ENCODE measurements around the gene AP5Z1. TPM values are rescaled to one million over a fixed set of nuclear protein-coding genes. Genes with fewer than 3 reads are reported as not detected.

AP5Z1 gene
- total and polyA plus RNA-seq, 3 experiments from 2014 or later = 38.9 to 49.8 (median 47.8) TPM

GRCh38 chr7:4771737-4772136, 3.7 kb upstream of the AP5Z1 start:
- POLR2A ChIA-PET = no interaction called here
- Histone ChIP-seq H3K4me3 (ENCODE audit: low read length) (no peak overlapping the region), H3K4me1 (ENCODE audit: insufficient read depth, low read length) (peaks cover 17% of the 10 kb centered on the region), H3K9me3 (ENCODE audit: low read length) (no peaks in the 10 kb centered on the region), H3K27me3 (ENCODE audit: insufficient read depth, low read length, poor library complexity, severe bottlenecking) (no peaks in the 10 kb centered on the region), H3K36me3 (ENCODE audit: insufficient read depth, low read length) (no peaks in the 10 kb centered on the region), H3K27ac (ENCODE audit: low read depth, low read length) (no peak overlapping the region)
- H3K4me1 Mint-ChIP-seq = peaks cover 22 to 38% (median 29%) of the 10 kb centered on the region in 3 donors
- peak overlapping the region in 3 of 8 donors; percentile 36 to 65 (median 46) for H3K27ac Mint-ChIP-seq
- CTCF ChIA-PET = no interaction called here
- H3K36me3 Mint-ChIP-seq = peaks cover 0 to 24% (median 4%) of the 10 kb centered on the region in 3 donors
- peaks cover 0 to 2% of the 10 kb centered on the region in 2 donors for H3K27me3 Mint-ChIP-seq
- H3K4me3 Mint-ChIP-seq = no peak overlapping the region
- DNase-seq = no peak
- no peaks in the 10 kb centered on the region for H3K9me3 Mint-ChIP-seq

GRCh38 chr7:4772306-4772705, 3.1 kb upstream of the AP5Z1 start:
- Histone ChIP-seq H3K36me3 (ENCODE audit: insufficient read depth, low read length) (no peaks in the 10 kb centered on the region), H3K4me1 (ENCODE audit: insufficient read depth, low read length) (peaks cover 21% of the 10 kb centered on the region), H3K27ac (ENCODE audit: low read depth, low read length) (no peak overlapping the region), H3K27me3 (ENCODE audit: insufficient read depth, low read length, poor library complexity, severe bottlenecking) (no peaks in the 10 kb centered on the region), H3K4me3 (ENCODE audit: low read length) (no peak overlapping the region), H3K9me3 (ENCODE audit: low read length) (no peaks in the 10 kb centered on the region)
- Mint-ChIP-seq H3K4me3 (no peak overlapping the region), H3K27me3 (peaks cover 0 to 2% of the 10 kb centered on the region in 2 donors), H3K9me3 (no peaks in the 10 kb centered on the region), H3K27ac (peak overlapping the region in 2 of 8 donors; percentile 42 to 54), H3K36me3 (peaks cover 0 to 25% (median 4%) of the 10 kb centered on the region in 3 donors), H3K4me1 (peaks cover 26 to 43% (median 34%) of the 10 kb centered on the region in 3 donors)
- POLR2A ChIA-PET = no interaction called here
- DNase-seq = no peak
- CTCF ChIA-PET = no interaction called here

DNA sequence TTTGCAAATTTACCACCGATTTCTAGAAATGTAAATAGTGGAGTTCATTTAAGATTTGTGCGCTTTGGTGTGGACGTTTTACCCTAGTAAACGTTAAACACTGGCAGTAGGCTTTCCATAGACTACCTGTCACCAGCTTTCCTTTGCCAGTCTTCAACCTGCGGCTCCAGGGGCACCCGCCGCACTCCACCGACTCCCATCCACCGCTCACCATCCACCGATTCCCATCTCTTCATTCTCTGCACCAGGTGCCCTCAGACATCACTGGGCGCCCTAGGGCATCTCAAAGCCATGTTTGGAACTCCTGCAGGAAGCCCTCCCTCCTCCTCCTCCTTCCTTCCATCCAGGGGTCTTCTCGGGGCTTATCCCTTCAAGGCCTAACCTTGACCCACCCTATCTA, 1.4 kb upstream of the AP5Z1 start:
- no peaks in the 10 kb centered on the region for H3K9me3 ChIP-seq (ENCODE audit: low read length)
- H3K36me3 ChIP-seq (ENCODE audit: insufficient read depth, low read length) = no peaks in the 10 kb centered on the region
- H3K4me1 ChIP-seq (ENCODE audit: insufficient read depth, low read length) = peaks cover 32% of the 10 kb centered on the region
- H3K4me3 ChIP-seq (ENCODE audit: low read length) = no peak overlapping the region
- CTCF ChIA-PET = interaction anchor here (0.8 kb wide), 1 partner anchor 20 kb away, joined by 3 read pairs; no protein-coding TSS in a partner anchor
- POLR2A ChIA-PET = no interaction called here
- H3K27ac Mint-ChIP-seq = peak overlapping the region in 7 of 8 donors; percentile 87 to 99 (median 98)
- peaks cover 0 to 2% of the 10 kb centered on the region in 2 donors for H3K27me3 Mint-ChIP-seq
- peaks cover 0 to 28% (median 2%) of the 10 kb centered on the region in 3 donors for H3K36me3 Mint-ChIP-seq
- no peaks in the 10 kb centered on the region for H3K9me3 Mint-ChIP-seq
- H3K4me3 Mint-ChIP-seq = peak overlapping the region; percentile 97 to 99 (median 99)
- no peak overlapping the region for H3K27ac ChIP-seq (ENCODE audit: low read depth, low read length)
- peaks cover 37 to 56% (median 46%) of the 10 kb centered on the region in 3 donors for H3K4me1 Mint-ChIP-seq
- no peak for DNase-seq
- no peaks in the 10 kb centered on the region for H3K27me3 ChIP-seq (ENCODE audit: insufficient read depth, low read length, poor library complexity, severe bottlenecking)

GRCh38 chr7:4774658-4775249, 669 bp upstream of the AP5Z1 start:
- peaks cover 0 to 2% of the 10 kb centered on the region in 2 donors for H3K27me3 Mint-ChIP-seq
- H3K36me3 Mint-ChIP-seq = peaks cover 0 to 29% (median 2%) of the 10 kb centered on the region in 3 donors
- ChIA-PET POLR2A (interaction anchor here (0.7 to 1.9 kb wide), 11 partner anchors 18 to 1882 kb away, joined by 3 to 33 read pairs (median 4); partner anchors contain the start of genes RBAK and RNF216), CTCF (interaction anchor here (0.8 to 2.1 kb wide), 8 partner anchors 18 to 311 kb away, joined by 3 to 16 read pairs (median 4); partner anchors contain the start of gene FOXK1)
- Histone ChIP-seq H3K36me3 (ENCODE audit: insufficient read depth, low read length) (no peaks in the 10 kb centered on the region), H3K9me3 (ENCODE audit: low read length) (no peaks in the 10 kb centered on the region), H3K4me1 (ENCODE audit: insufficient read depth, low read length) (peaks cover 32% of the 10 kb centered on the region), H3K27me3 (ENCODE audit: insufficient read depth, low read length, poor library complexity, severe bottlenecking) (no peaks in the 10 kb centered on the region), H3K27ac (ENCODE audit: low read depth, low read length) (peak overlapping the region; percentile 93), H3K4me3 (ENCODE audit: low read length) (peak overlapping the region; percentile 100)
- H3K27ac Mint-ChIP-seq = peak overlapping the region; percentile 97 to 99 (median 99)
- peak overlapping the region; percentile 97 to 99 (median 99) for H3K4me3 Mint-ChIP-seq
- H3K4me1 Mint-ChIP-seq = peaks cover 35 to 58% (median 46%) of the 10 kb centered on the region in 3 donors
- H3K9me3 Mint-ChIP-seq = no peaks in the 10 kb centered on the region
- DNase-seq = no peak

DNA sequence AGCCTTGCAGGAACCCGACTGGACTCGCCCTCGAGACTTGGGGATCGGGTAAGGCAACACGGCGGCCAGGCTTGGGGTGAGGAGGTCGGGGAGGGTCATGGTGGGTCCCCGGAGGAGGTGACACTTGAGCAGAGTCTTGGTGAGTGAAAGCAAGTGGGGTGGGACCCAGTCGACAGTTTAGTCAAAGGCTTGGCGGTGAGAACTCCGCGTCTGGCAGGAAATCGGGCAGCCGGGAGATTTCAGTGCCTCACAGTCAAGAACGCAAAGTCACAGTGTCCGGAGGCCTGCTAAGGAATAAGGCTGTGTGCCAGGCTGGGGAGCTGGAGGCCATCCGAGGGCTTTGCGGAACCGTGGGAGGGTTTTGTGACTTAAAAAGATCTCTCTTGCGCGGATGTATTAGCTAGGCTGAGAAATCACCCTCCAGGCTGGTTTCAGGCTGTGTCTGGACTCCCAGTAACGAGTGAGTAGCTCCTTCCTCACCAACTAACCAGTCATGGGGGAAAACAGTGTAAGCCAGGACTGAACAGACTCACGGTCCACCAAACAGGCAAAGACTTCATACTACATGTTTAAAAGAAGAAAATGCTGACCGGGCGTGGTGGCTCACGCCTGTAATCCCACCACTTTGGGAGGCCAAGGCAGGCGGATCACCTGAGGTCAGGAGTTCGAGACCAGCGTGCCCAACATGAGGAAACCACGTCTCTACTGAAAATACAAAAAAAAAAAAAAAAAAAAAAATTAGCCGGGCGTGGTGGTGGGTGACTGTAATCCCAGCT, 613 bp downstream of the AP5Z1 start:
- Histone ChIP-seq H3K27me3 (ENCODE audit: insufficient read depth, low read length, poor library complexity, severe bottlenecking) (no peaks in the 10 kb centered on the region), H3K36me3 (ENCODE audit: insufficient read depth, low read length) (peaks cover 4% of the 10 kb centered on the region), H3K4me1 (ENCODE audit: insufficient read depth, low read length) (peaks cover 32% of the 10 kb centered on the region), H3K27ac (ENCODE audit: low read depth, low read length) (peak overlapping the region; percentile 93), H3K4me3 (ENCODE audit: low read length) (peak overlapping the region; percentile 100), H3K9me3 (ENCODE audit: low read length) (no peaks in the 10 kb centered on the region)
- H3K4me3 Mint-ChIP-seq = peak overlapping the region; percentile 97 to 99 (median 99)
- ChIA-PET CTCF (interaction anchor here (1.0 to 2.1 kb wide), 7 partner anchors 17 to 310 kb away, joined by 3 to 16 read pairs (median 4); no protein-coding TSS in a partner anchor), POLR2A (interaction anchor here (0.8 to 1.9 kb wide), 6 partner anchors 16 to 1005 kb away, joined by 3 to 33 read pairs (median 5); partner anchors contain the start of genes RBAK and RNF216)
- H3K9me3 Mint-ChIP-seq = no peaks in the 10 kb centered on the region
- H3K4me1 Mint-ChIP-seq = peaks cover 33 to 57% (median 46%) of the 10 kb centered on the region in 3 donors
- H3K36me3 Mint-ChIP-seq = peaks cover 0 to 36% (median 4%) of the 10 kb centered on the region in 3 donors
- peaks cover 0 to 2% of the 10 kb centered on the region in 2 donors for H3K27me3 Mint-ChIP-seq
- H3K27ac Mint-ChIP-seq = peak overlapping the region; percentile 97 to 99 (median 99)
- peak in 4 of 5 donors; percentile 43 to 76 (median 52) for DNase-seq

GRCh38 chr7:4779118-4779517, 3.7 kb downstream of the AP5Z1 start:
- peaks cover 33 to 55% (median 41%) of the 10 kb centered on the region in 3 donors for H3K4me1 Mint-ChIP-seq
- Histone ChIP-seq H3K27me3 (ENCODE audit: insufficient read depth, low read length, poor library complexity, severe bottlenecking) (no peaks in the 10 kb centered on the region), H3K4me3 (ENCODE audit: low read length) (no peak overlapping the region), H3K9me3 (ENCODE audit: low read length) (no peaks in the 10 kb centered on the region), H3K27ac (ENCODE audit: low read depth, low read length) (no peak overlapping the region), H3K36me3 (ENCODE audit: insufficient read depth, low read length) (peaks cover 18% of the 10 kb centered on the region), H3K4me1 (ENCODE audit: insufficient read depth, low read length) (peaks cover 32% of the 10 kb centered on the region)
- ChIA-PET POLR2A (no interaction called here), CTCF (interaction anchor here (1.5 kb wide), 1 partner anchor 14 kb away, joined by 4 read pairs; no protein-coding TSS in a partner anchor)
- no peaks in the 10 kb centered on the region for H3K9me3 Mint-ChIP-seq
- DNase-seq = no peak
- H3K36me3 Mint-ChIP-seq = peaks cover 0 to 58% (median 4%) of the 10 kb centered on the region in 3 donors
- H3K4me3 Mint-ChIP-seq = no peak overlapping the region
- H3K27me3 Mint-ChIP-seq = peaks cover 0 to 3% of the 10 kb centered on the region in 2 donors
- H3K27ac Mint-ChIP-seq = no peak overlapping the region

DNA sequence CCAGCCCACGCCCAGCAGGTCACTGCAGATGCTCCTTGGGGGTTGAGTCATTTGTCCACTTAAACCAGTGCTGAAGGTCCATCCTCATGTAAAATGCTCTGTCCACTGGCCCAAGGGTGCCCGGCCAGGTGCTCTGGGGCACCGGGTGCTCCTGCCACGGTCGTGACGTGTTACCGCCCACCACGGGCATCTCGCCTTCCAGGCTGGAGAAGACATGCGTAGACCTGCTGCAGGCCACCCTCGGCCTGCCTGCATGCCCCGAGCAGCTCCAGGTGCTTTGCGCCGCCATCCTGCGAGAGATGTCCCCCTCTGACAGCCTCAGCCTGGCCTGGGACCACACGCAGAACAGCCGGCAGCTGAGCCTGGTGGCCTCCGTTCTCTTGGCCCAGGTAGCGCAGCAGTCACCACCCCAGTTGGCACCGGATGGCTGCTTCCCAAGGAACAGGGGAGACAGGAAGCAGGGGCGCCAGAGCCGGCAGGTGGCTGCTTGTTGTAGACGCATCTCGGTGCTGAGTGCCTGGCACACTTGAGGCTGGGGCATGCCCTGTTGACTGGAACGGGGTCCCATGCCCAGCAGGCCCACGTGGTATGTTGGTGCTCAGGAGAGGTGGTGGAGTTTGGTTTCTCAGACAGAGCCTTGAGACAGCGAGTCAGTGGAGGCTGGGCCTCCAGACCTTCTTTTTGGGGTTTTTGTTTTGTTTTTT, 6.1 kb downstream of the AP5Z1 start:
- Histone ChIP-seq H3K27me3 (ENCODE audit: insufficient read depth, low read length, poor library complexity, severe bottlenecking) (no peaks in the 10 kb centered on the region), H3K27ac (ENCODE audit: low read depth, low read length) (no peak overlapping the region), H3K4me3 (ENCODE audit: low read length) (no peak overlapping the region), H3K4me1 (ENCODE audit: insufficient read depth, low read length) (peaks cover 17% of the 10 kb centered on the region), H3K36me3 (ENCODE audit: insufficient read depth, low read length) (peaks cover 32% of the 10 kb centered on the region), H3K9me3 (ENCODE audit: low read length) (no peaks in the 10 kb centered on the region)
- Mint-ChIP-seq H3K4me3 (peak overlapping the region in 1 of 7 donors; percentile 23), H3K36me3 (peaks cover 0 to 61% (median 2%) of the 10 kb centered on the region in 3 donors), H3K9me3 (no peaks in the 10 kb centered on the region), H3K4me1 (peaks cover 16 to 32% (median 19%) of the 10 kb centered on the region in 3 donors), H3K27ac (peak overlapping the region in 1 of 8 donors; percentile 54), H3K27me3 (peaks cover 0 to 2% of the 10 kb centered on the region in 2 donors)
- CTCF ChIA-PET = no interaction called here
- POLR2A ChIA-PET = no interaction called here
- DNase-seq = no peak

Data from CD8-positive, alpha-beta memory T cell (primary cell).